GM13977 (cell line): ENCODE results near the gene LRRC8B.

Experiments used
- DNase-seq: peaks from one replicate; pipeline ENCODE4 v3.0.0; 2012; ENCODE audit warnings: low spot score
- in situ Hi-C: fragments of 300-500 bp; cut with MboI; formaldehyde crosslinking; loops from one replicate; pipeline ENCODE4 v1.12.0; 2022; ENCODE audit warnings: low sequenced_read_pairs, low pct_unique_long_range_greater_than_20kb, mixed read lengths, inconsistent platforms; ENCODE audit not compliant: unreplicated experiment
- TF ChIP-seq, protein P1 (sequence below): IDR thresholded peaks from 2 replicates; pipeline ENCODE4 v1.5.1; 2012; ENCODE audit warnings: mild to moderate bottlenecking, control low read depth; ENCODE audit not compliant: insufficient read depth; ENCODE audit errors: extremely low read depth, missing control alignments

Gene LRRC8B

DNA sequence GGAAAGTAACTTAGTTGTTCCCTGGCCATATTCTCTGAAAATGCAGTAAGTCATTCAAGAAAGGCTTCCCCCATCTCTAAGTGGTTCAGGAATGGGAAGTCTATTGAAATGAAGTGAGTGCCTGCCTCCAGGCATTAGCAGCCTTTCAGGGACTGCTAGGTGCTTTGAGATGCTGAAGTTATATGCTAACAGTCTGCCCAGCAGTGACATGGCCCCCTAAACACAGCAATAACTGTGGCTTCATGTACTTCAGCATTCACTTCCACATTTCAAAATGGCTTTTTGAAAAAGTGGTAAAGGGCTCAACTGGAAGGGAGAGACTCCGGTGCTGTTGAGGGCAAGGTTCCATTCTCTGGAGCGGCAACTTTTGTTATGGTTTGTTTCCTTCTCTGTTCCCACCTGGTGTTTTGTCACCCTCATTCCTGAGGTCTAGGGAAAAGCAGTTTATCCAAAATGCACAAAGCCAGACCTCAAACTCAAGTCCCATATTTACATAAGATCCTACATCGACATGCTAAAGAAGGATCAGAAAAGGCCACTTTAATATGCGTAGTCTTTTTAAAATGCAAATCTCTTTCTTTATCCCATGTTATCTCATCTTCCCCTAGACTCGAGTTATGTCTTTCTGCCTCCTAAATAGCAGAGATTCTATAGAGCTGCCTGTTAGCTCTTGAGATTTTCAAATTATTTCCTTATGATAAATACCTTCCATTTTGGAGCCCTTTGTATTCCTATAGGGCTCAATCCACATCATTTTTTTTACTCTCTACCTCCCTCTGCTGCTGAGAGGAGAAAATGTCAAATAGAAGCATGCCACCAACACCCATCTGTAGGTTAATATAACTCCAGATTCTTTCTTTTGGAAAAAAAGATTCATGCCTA is 74.1 kb downstream of the LRRC8B start:
- in situ Hi-C loops: no loop called here
- TF ChIP-seq, protein P1, sequence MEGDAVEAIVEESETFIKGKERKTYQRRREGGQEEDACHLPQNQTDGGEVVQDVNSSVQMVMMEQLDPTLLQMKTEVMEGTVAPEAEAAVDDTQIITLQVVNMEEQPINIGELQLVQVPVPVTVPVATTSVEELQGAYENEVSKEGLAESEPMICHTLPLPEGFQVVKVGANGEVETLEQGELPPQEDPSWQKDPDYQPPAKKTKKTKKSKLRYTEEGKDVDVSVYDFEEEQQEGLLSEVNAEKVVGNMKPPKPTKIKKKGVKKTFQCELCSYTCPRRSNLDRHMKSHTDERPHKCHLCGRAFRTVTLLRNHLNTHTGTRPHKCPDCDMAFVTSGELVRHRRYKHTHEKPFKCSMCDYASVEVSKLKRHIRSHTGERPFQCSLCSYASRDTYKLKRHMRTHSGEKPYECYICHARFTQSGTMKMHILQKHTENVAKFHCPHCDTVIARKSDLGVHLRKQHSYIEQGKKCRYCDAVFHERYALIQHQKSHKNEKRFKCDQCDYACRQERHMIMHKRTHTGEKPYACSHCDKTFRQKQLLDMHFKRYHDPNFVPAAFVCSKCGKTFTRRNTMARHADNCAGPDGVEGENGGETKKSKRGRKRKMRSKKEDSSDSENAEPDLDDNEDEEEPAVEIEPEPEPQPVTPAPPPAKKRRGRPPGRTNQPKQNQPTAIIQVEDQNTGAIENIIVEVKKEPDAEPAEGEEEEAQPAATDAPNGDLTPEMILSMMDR: peak; percentile 65
- peak; percentile 21 for DNase-seq

DNA sequence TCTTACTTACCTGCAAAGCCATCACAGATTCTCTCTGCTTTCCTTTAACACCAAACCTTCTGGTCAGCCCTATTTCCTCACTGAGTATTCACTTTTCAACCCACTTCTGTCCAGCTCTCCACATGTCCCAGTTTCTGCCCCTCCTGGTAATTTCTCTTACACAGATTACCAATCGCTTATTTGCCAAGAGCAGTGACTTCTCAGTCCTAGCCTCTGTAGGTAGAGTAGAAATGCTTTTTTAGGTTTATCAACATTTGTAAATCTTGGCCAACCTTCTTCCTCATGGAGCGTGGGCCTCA is 74.7 kb downstream of the LRRC8B start:
- TF ChIP-seq, protein P1: no peak
- in situ Hi-C loops: no loop called here

DNA sequence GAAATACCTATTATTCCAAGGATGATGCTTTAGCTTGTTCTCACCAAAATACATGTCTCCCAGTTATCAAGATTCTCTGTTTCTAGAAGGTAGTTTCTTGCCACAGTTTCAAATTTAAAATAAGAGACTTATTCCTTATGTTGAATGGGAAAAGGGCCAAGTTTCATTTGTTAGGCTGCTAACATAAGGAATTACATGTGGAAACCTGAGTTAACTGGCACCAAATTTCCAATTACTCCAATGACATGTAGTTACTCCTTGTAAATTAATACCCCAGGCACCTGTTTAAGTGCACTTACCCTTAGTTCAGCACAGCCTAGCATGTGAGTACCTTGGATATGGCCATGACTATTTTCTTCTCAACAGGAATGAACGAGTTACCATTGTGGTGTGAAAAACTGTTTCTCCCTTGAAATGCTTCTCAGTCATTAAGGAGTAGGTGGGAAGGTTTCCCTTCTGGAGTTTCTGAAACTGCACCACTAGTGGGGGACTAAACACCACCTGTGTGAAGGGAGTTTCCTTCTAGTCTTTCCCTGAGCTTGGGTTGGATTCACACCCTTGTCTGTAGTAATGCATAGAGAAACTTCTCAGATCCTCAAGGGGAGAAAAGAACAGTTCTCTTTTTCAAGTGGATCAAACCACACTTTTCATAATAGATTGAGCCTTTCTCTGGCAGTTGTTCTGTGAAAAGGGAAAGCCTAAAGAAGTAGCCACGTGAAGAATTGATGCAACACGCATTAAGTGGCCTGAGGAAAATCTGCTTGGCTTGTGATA is 76.0 kb downstream of the LRRC8B start:
- TF ChIP-seq, protein P1: peak; percentile 20
- in situ Hi-C loops: no loop called here
- DNase-seq: no peak

More for the DNA sequence above, 74.7 kb downstream of the LRRC8B start:
- DNase-seq: no peak

DNA sequence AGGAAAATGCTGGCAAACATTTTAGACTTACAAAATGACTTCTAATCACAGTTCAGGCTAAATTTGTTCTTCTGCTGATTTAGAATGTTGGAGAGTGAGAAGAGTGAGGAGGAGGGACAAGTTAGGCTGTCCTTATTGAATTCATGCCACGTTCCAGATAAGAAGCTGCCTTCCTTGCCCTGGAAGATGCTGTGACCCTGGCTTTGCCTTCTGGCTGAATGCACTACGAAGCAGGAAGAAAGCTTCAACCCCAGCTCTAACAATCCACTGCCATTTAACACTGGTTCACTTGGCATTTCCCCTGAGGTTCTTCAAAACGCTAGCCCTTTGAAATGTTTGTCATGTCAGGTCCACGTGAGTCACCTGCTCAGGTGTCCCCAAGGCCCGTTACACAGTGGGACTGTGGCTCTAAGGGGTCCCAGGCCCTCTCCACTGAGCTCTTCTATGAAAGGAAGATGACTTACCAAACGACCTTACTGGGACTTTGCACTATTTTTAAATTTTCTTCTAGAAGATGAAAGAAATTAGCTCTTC is 78.3 kb downstream of the LRRC8B start:
- DNase-seq: no peak
- TF ChIP-seq, protein P1: no peak
- in situ Hi-C loops: no loop called here

DNA sequence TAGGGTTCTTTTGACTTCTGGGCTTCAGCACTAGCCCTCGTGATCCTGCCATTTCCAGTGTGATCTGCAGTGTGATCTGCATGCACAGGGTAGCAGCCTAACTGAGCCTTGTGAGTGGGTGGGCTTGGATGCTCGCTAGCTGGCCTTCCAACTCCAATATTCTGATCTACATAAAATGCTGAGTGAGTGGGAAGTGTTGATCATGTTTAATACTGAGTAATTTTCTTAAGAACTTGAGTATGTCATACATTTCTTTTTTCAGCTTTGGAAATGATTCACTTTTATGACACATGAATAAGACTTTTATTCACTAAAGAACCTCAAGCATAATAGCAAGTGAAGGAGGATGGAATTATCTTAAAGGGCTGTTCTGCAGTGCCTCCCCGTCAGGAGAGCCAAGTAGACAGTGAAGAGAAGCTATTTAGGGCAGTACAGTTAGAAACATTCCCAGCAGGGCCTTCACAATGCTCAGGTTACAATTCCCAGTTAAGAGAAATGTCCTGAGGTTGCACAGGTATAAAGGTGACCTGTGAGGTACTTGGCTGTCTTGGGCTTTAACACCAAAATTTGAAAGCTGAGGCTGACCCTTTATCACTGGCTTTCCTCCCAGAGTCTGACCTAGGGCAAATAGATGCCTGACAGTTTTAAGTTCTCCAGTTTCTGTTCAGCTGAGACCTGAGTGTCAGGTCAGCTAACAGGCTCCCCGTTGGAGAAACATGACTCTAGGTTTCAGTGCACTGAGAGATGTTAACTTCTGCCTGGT is 79.2 kb downstream of the LRRC8B start:
- TF ChIP-seq, protein P1: no peak
- in situ Hi-C loops: no loop called here
- no peak for DNase-seq

DNA sequence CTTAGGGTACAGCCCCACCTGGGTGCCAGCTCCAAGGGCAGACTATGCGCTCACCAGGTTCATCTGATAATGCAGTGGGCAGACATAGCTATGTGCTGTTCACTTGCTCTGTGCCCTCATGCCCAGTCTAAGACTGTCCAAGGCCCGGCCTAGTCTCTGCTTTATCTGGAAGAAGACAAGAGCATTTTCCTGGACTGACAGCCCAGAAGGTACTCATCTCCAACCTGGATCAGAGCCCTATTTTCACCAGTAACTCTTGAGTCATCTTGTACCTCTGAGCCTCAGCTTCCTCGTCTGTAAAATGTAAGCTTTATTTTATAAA is 79.7 kb downstream of the LRRC8B start:
- in situ Hi-C loops: no loop called here
- TF ChIP-seq, protein P1: no peak
- no peak for DNase-seq
